Neural progenitor cell (in vitro differentiated cells): Measurements from ENCODE around the gene MEG3. TPM values are rescaled to one million over a fixed set of nuclear protein-coding genes. Genes with fewer than 3 reads are reported as not detected.

Source experiments
- DNase-seq: peaks from one replicate; pipeline ENCODE4 v3.0.0-alpha.2; 2016; ENCODE audit warnings: low spot score
- H2AFZ ChIP-seq: fragments of 200-600 bp; sonication (generic); replicated peaks from 2 replicates; pipeline ENCODE4 v1.6.1; 2016; ENCODE audit warnings: antibody characterized with exemption
- H3F3A ChIP-seq: fragments of 200-600 bp; sonication (generic); 2 replicates; pipeline ENCODE4 v1.6.1; 2016; ENCODE audit warnings: antibody characterized with exemption, low read depth
- H3K27ac ChIP-seq: fragments of 200-600 bp; sonication (generic); 2 replicates; pipeline ENCODE4 v1.5.1; 2016; ENCODE audit warnings: mild to moderate bottlenecking
- H3K27me3 ChIP-seq: fragments of 200-600 bp; sonication (generic); 2 replicates; pipeline ENCODE4 v1.6.1; 2016; ENCODE audit warnings: mild to moderate bottlenecking, moderate library complexity
- H3K36me3 ChIP-seq: fragments of 200-600 bp; sonication (generic); 2 replicates; pipeline ENCODE4 v1.5.1; 2016
- H3K4me1 ChIP-seq: fragments of 200-600 bp; sonication (generic); 2 replicates; pipeline ENCODE4 v1.6.1; 2016; ENCODE audit warnings: mixed run types
- H3K4me2 ChIP-seq: fragments of 200-600 bp; sonication (generic); 2 replicates; pipeline ENCODE4 v1.6.1; 2016
- H3K4me3 ChIP-seq: fragments of 200-600 bp; sonication (generic); 2 replicates; pipeline ENCODE4 v1.5.1; 2016
- H3K79me2 ChIP-seq: fragments of 200-600 bp; sonication (generic); 2 replicates; pipeline ENCODE4 v1.6.1; 2016; ENCODE audit warnings: low read depth
- H3K9ac ChIP-seq: fragments of 200-600 bp; sonication (generic); 2 replicates; pipeline ENCODE4 v1.6.1; 2016
- H3K9me3 ChIP-seq: fragments of 200-600 bp; sonication (generic); 2 replicates; pipeline ENCODE4 v1.5.1; 2016; ENCODE audit warnings: low read depth
- H4K20me1 ChIP-seq: fragments of 200-600 bp; sonication (generic); 2 replicates; pipeline ENCODE4 v1.6.1; 2016; ENCODE audit warnings: low read depth
- H3K27ac Mint-ChIP-seq: 3 replicates; pipeline ENCODE4 v1.8.0; 2021; ENCODE audit warnings: mixed read lengths
- H3K27me3 Mint-ChIP-seq: 2 replicates; pipeline ENCODE4 v1.8.0; 2022; ENCODE audit warnings: low read depth, mild to moderate bottlenecking, inconsistent platforms, moderate library complexity, mixed read lengths; ENCODE audit not compliant: insufficient read depth
- H3K36me3 Mint-ChIP-seq: 3 replicates; pipeline ENCODE4 v1.8.0; 2021; ENCODE audit warnings: mixed read lengths
- H3K4me1 Mint-ChIP-seq: 3 replicates; pipeline ENCODE4 v1.8.0; 2021; ENCODE audit warnings: mixed read lengths
- H3K4me3 Mint-ChIP-seq: 3 replicates; pipeline ENCODE4 v1.8.0; 2021; ENCODE audit warnings: mild to moderate bottlenecking, moderate library complexity, mixed read lengths
- H3K9me3 Mint-ChIP-seq: 3 replicates; pipeline ENCODE4 v1.8.0; 2020; ENCODE audit warnings: mixed read lengths
- CTCF ChIP-seq: fragments of 200-600 bp; sonication (generic); IDR thresholded peaks from 2 replicates; pipeline ENCODE4 v1.5.1; 2017; ENCODE audit warnings: antibody characterized with exemption, mild to moderate bottlenecking
- EZH2 ChIP-seq: fragments of 200-600 bp; sonication (generic); IDR thresholded peaks from 2 replicates; pipeline ENCODE4 v1.6.1; 2017; ENCODE audit warnings: antibody characterized with exemption, mild to moderate bottlenecking, moderate library complexity
- EZH2phosphoT487 ChIP-seq: fragments of 200-600 bp; sonication (generic); IDR thresholded peaks from 2 replicates; pipeline ENCODE4 v1.6.1; 2017; ENCODE audit warnings: antibody characterized with exemption
- total RNA-seq: library from RNA; depleted of rRNA; stranded (reverse); fragments of >200 nt; gene quantifications from 2 replicates; pipeline ENCODE4 v1.2.3, GENCODE V29; 2015; ENCODE audit warnings: low replicate concordance

MEG3 gene
- total RNA-seq, 1 donor from 2014 or later, result 10.6 TPM

GRCh38 chr14:100874051-100874410 lies 48.1 kb downstream of the MEG3 start:
- no peaks in the 10 kb centered on the region for H3K79me2 ChIP-seq
- no peak overlapping the region for H3K9ac ChIP-seq
- no peak overlapping the region for H2AFZ ChIP-seq
- no peak overlapping the region for H3K4me3 Mint-ChIP-seq
- H3K4me1 Mint-ChIP-seq, result peaks cover 3% of the 10 kb centered on the region
- no peaks in the 10 kb centered on the region for H3K36me3 ChIP-seq
- H3K36me3 Mint-ChIP-seq, result no peaks in the 10 kb centered on the region
- no peak for DNase-seq
- H3K27me3 ChIP-seq, result no peaks in the 10 kb centered on the region
- H4K20me1 ChIP-seq, result no peaks in the 10 kb centered on the region
- no peak overlapping the region for H3K4me3 ChIP-seq
- H3K4me1 ChIP-seq, result no peaks in the 10 kb centered on the region
- H3K9me3 ChIP-seq, result no peaks in the 10 kb centered on the region
- no peaks in the 10 kb centered on the region for H3F3A ChIP-seq
- peak overlapping the region; percentile 68 for H3K27ac Mint-ChIP-seq
- H3K4me2 ChIP-seq, result no peak overlapping the region
- H3K9me3 Mint-ChIP-seq, result peaks cover 11% of the 10 kb centered on the region
- no peak for TF ChIP-seq CTCF
- TF ChIP-seq EZH2, result no peak
- TF ChIP-seq EZH2phosphoT487, result no peak
- H3K27ac ChIP-seq, result no peak overlapping the region
- H3K27me3 Mint-ChIP-seq, result peaks cover 16% of the 10 kb centered on the region

- Mint-ChIP-seq H3K27ac (no peak overlapping the region), H3K9me3 (peaks cover 11% of the 10 kb centered on the region), H3K4me3 (no peak overlapping the region), H3K27me3 (peaks cover 16% of the 10 kb centered on the region), H3K4me1 (peaks cover 3% of the 10 kb centered on the region), H3K36me3 (no peaks in the 10 kb centered on the region)
- Histone ChIP-seq H3K9me3 (no peaks in the 10 kb centered on the region), H3K4me3 (no peak overlapping the region), H3K36me3 (no peaks in the 10 kb centered on the region), H3K4me2 (no peak overlapping the region), H3K4me1 (no peaks in the 10 kb centered on the region), H3K27ac (no peak overlapping the region), H3K79me2 (no peaks in the 10 kb centered on the region), H2AFZ (no peak overlapping the region), H4K20me1 (no peaks in the 10 kb centered on the region), H3F3A (no peaks in the 10 kb centered on the region), H3K9ac (no peak overlapping the region), H3K27me3 (no peaks in the 10 kb centered on the region)
- DNase-seq, result no peak
- TF ChIP-seq CTCF (no peak), EZH2phosphoT487 (no peak), EZH2 (no peak)
Measured at GRCh38 chr14:100874411-100875091, 48.6 kb downstream of the MEG3 start.

GRCh38 chr14:100875126-100875525 lies 49.2 kb downstream of the MEG3 start:
- Histone ChIP-seq H3K4me1 (no peaks in the 10 kb centered on the region), H3K79me2 (no peaks in the 10 kb centered on the region), H3K36me3 (no peaks in the 10 kb centered on the region), H3K27me3 (no peaks in the 10 kb centered on the region), H3K4me3 (no peak overlapping the region), H3K27ac (no peak overlapping the region), H4K20me1 (no peaks in the 10 kb centered on the region), H3K4me2 (no peak overlapping the region), H3K9me3 (no peaks in the 10 kb centered on the region), H3F3A (no peaks in the 10 kb centered on the region), H3K9ac (no peak overlapping the region), H2AFZ (no peak overlapping the region)
- TF ChIP-seq EZH2phosphoT487, result no peak
- TF ChIP-seq CTCF, result no peak
- no peak for TF ChIP-seq EZH2
- peaks cover 16% of the 10 kb centered on the region for H3K27me3 Mint-ChIP-seq
- DNase-seq, result no peak
- peaks cover 3% of the 10 kb centered on the region for H3K4me1 Mint-ChIP-seq
- no peaks in the 10 kb centered on the region for H3K36me3 Mint-ChIP-seq
- H3K4me3 Mint-ChIP-seq, result no peak overlapping the region
- H3K9me3 Mint-ChIP-seq, result peaks cover 11% of the 10 kb centered on the region
- no peak overlapping the region for H3K27ac Mint-ChIP-seq
